Activated B cell treated with CpG ODN at 0.5 μM for 24 hours (primary cell): ENCODE results near the gene PSMD14. TPM values are rescaled to one million over a fixed set of nuclear protein-coding genes. Genes with fewer than 3 reads are reported as not detected.
"Not testable (repeated sequence)": the region's sequence is repeated elsewhere in the genome, so short reads cannot be mapped to it uniquely, and the experiment has no call there.

ENCODE experiments used
- ATAC-seq: fragments of 200-7000 bp; cut with Tn5 transposase; one replicate; pipeline ENCODE4 v1.10.0; 2021; ENCODE audit warnings: low read depth, mild to moderate bottlenecking, moderate library complexity
- CTCF ChIA-PET: fragments of 350-600 bp; sonication (Branson Sonifier 250); formaldehyde crosslinking; loops from one replicate; lab custom pipeline; 2021; ENCODE audit warnings: antibody characterized with exemption; lab: Charles Lee
- POLR2A ChIA-PET: fragments of 350-600 bp; sonication (Branson Sonifier 250); formaldehyde crosslinking; loops from one replicate; lab custom pipeline; 2021; ENCODE audit warnings: antibody characterized with exemption; lab: Charles Lee
- DNase-seq: peaks from one replicate; pipeline ENCODE4 v3.0.0; 2022
- H3K27ac Mint-ChIP-seq: one replicate; pipeline ENCODE4 v1.8.0; 2020; ENCODE audit warnings: mixed read lengths
- H3K27me3 Mint-ChIP-seq: one replicate; pipeline ENCODE4 v1.8.0; 2021; ENCODE audit warnings: mixed read lengths
- H3K36me3 Mint-ChIP-seq: one replicate; pipeline ENCODE4 v1.8.0; 2021; ENCODE audit warnings: low read depth, mixed read lengths
- H3K4me1 Mint-ChIP-seq: one replicate; pipeline ENCODE4 v1.8.0; 2021; ENCODE audit warnings: mixed read lengths
- H3K4me3 Mint-ChIP-seq: one replicate; pipeline ENCODE4 v1.8.0; 2020; ENCODE audit warnings: mild to moderate bottlenecking, mixed read lengths
- H3K9me3 Mint-ChIP-seq: one replicate; pipeline ENCODE4 v1.8.0; 2020; ENCODE audit warnings: mixed read lengths
- CTCF ChIP-seq: fragments of 200-600 bp; IDR thresholded peaks from one replicate; pipeline ENCODE4 v1.8.0; 2022; ENCODE audit warnings: antibody characterized with exemption, mild to moderate bottlenecking
- intact Hi-C: fragments of 100-400 bp; cut with micrococcal nuclease; formaldehyde crosslinking; loops from one replicate; pipeline ENCODE4 v1.15.1; 2024
- total RNA-seq: library from RNA; stranded (reverse); gene quantifications from 2 replicates; pipeline ENCODE4 v1.2.3, GENCODE V29; 2022

Gene PSMD14
- total RNA-seq, 1 donor from 2014 or later = 55.1 TPM

DNA sequence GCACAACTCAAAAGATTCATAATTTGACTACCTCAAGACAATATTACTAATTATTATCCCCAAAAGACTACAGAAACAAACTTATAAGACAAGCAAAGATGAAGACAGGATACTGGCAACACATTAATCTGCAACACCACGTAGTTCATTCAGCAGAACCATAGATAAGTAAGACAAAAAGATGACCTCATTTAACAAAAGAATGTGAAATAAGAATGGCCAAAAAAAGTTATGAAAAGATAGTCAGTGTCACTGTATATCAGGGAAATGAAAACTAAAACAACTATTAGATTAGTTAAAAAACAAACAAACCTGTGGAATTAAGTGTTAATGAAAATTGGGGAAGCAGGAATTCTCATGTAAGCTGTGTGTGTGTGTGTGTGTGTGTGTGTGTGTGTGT, 19.4 kb downstream of the PSMD14 start:
- H3K36me3 Mint-ChIP-seq = peaks cover 36% of the 10 kb centered on the region
- POLR2A ChIA-PET = no interaction called here
- DNase-seq (no peak), ATAC-seq (no peak)
- H3K4me1 Mint-ChIP-seq = peaks cover 2% of the 10 kb centered on the region
- no peak overlapping the region for H3K4me3 Mint-ChIP-seq
- CTCF ChIA-PET = interaction anchor here (0.7 kb wide), 1 partner anchor 105 kb away, joined by 3 read pairs; no protein-coding TSS in a partner anchor
- H3K9me3 Mint-ChIP-seq = no peaks in the 10 kb centered on the region
- no peak overlapping the region for H3K27ac Mint-ChIP-seq
- intact Hi-C loops = no loop called here
- no peaks in the 10 kb centered on the region for H3K27me3 Mint-ChIP-seq
- TF ChIP-seq CTCF = no peak

DNA sequence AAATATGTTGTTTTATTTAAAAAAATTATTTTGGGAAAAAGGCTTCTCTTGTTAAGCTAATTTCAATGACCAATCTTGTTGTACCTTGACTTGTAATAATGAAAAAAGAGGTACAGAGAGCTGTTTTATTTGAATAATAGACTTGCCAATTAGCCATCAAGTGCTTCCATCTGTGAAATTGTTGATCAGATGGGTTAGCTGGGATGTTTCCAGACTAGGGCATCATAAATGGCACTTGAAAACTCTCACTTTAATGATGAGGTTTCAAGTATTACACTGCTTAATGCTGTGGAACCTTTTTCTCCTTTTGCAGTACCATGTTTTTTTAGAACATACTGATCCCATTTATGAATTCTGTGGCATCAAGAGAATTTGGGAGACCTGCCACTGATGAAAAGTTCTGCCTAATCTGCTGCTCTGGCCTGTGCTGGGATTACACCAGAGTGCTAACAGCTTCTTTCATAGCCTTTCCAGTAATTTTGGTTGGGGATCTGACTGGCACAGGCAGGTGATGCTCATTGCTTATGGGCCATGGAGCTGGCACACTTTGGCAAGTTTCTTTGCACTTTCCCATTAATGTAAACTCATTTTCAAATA, 24.2 kb downstream of the PSMD14 start:
- no peak for ATAC-seq
- no peak for DNase-seq
- CTCF ChIA-PET = no interaction called here
- no peak overlapping the region for H3K4me3 Mint-ChIP-seq
- no peaks in the 10 kb centered on the region for H3K9me3 Mint-ChIP-seq
- H3K27ac Mint-ChIP-seq = no peak overlapping the region
- H3K4me1 Mint-ChIP-seq = peaks cover 4% of the 10 kb centered on the region
- H3K36me3 Mint-ChIP-seq = peaks cover 11% of the 10 kb centered on the region
- no peak for TF ChIP-seq CTCF
- intact Hi-C loops = no loop called here
- H3K27me3 Mint-ChIP-seq = no peaks in the 10 kb centered on the region
- POLR2A ChIA-PET = no interaction called here

- ATAC-seq = no peak
- no peak for DNase-seq
- Mint-ChIP-seq H3K4me3 (no peak overlapping the region), H3K9me3 (no peaks in the 10 kb centered on the region), H3K27me3 (no peaks in the 10 kb centered on the region), H3K36me3 (peaks cover 16% of the 10 kb centered on the region), H3K4me1 (peaks cover 11% of the 10 kb centered on the region), H3K27ac (no peak overlapping the region)
- ChIA-PET CTCF (no interaction called here), POLR2A (no interaction called here)
- intact Hi-C loops = no loop called here
- no peak for TF ChIP-seq CTCF
Observed at GRCh38 chr2:161335626-161336025, 27.4 kb downstream of the PSMD14 start.

DNA sequence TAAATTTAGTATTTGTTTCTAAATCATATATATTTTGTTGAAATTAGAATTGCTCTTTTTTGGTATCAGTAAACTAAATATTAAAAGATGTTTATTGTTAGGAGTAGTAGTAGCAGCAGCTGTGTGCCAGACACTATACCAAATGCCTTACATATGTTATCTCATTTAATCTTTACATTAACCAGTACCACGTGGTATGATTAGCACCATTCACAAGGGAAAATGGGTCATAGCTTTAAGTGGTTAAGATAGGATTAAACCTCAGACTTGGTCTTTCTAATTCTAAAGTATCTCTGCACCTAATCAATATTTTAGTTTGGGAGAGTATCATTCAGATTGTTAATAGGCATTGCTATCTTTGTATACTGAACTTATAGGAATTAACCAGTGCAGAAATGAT, 29.0 kb downstream of the PSMD14 start:
- H3K36me3 Mint-ChIP-seq = peaks cover 20% of the 10 kb centered on the region
- ATAC-seq (no peak), DNase-seq (no peak)
- intact Hi-C loops = no loop called here
- TF ChIP-seq CTCF = no peak
- H3K4me3 Mint-ChIP-seq = no peak overlapping the region
- no peaks in the 10 kb centered on the region for H3K27me3 Mint-ChIP-seq
- ChIA-PET CTCF (no interaction called here), POLR2A (no interaction called here)
- H3K27ac Mint-ChIP-seq = no peak overlapping the region
- peaks cover 11% of the 10 kb centered on the region for H3K4me1 Mint-ChIP-seq
- H3K9me3 Mint-ChIP-seq = no peaks in the 10 kb centered on the region

- H3K36me3 Mint-ChIP-seq = peaks cover 30% of the 10 kb centered on the region
- peaks cover 14% of the 10 kb centered on the region for H3K4me1 Mint-ChIP-seq
- H3K27ac Mint-ChIP-seq, intact Hi-C loops, H3K27me3 Mint-ChIP-seq, H3K4me3 Mint-ChIP-seq, DNase-seq, H3K9me3 Mint-ChIP-seq, ATAC-seq, POLR2A ChIA-PET, CTCF ChIA-PET: not testable (repeated sequence)
Observed at GRCh38 chr2:161339532-161339931, 31.3 kb downstream of the PSMD14 start.

GRCh38 chr2:161340930-161341413, 32.7 kb downstream of the PSMD14 start:
- DNase-seq, H3K27ac Mint-ChIP-seq, CTCF ChIA-PET, ATAC-seq, H3K27me3 Mint-ChIP-seq, H3K9me3 Mint-ChIP-seq, POLR2A ChIA-PET, intact Hi-C loops, H3K4me3 Mint-ChIP-seq: not testable (repeated sequence)
- Mint-ChIP-seq H3K4me1 (peaks cover 19% of the 10 kb centered on the region), H3K36me3 (peaks cover 35% of the 10 kb centered on the region)
